Activated naive CD8-positive, alpha-beta T cell treated with anti-CD3 and anti-CD28 coated beads, Interleukin-2, amount 10 ng/mL, durations not matched to agents 7 days and 5 days (primary cell): ENCODE measurements around the gene SCAMP5. TPM values are rescaled to one million over a fixed set of nuclear protein-coding genes. Genes with fewer than 3 reads are reported as not detected.

ENCODE experiments used
- ATAC-seq: fragments of 150-1000 bp; cut with Tn5 transposase; one replicate; pipeline ENCODE4 v1.10.0; 2021; ENCODE audit warnings: low read depth, moderate library complexity
- POLR2A ChIA-PET: fragments of 350-600 bp; sonication (Branson Sonifier 250); formaldehyde crosslinking; loops from one replicate; lab custom pipeline; 2021; ENCODE audit warnings: antibody characterized with exemption; lab: Charles Lee
- DNase-seq: peaks from one replicate; pipeline ENCODE4 v3.0.0; 2021
- H3K27ac Mint-ChIP-seq: one replicate; pipeline ENCODE4 v1.8.0; 2022; ENCODE audit warnings: mild to moderate bottlenecking, mixed read lengths
- H3K27me3 Mint-ChIP-seq: one replicate; pipeline ENCODE4 v1.8.0; 2022; ENCODE audit warnings: mild to moderate bottlenecking, moderate library complexity, mixed read lengths
- H3K36me3 Mint-ChIP-seq: one replicate; pipeline ENCODE4 v1.8.0; 2021; ENCODE audit warnings: mild to moderate bottlenecking, mixed read lengths
- H3K4me1 Mint-ChIP-seq: one replicate; pipeline ENCODE4 v1.8.0; 2021; ENCODE audit warnings: mixed read lengths
- H3K4me3 Mint-ChIP-seq: one replicate; pipeline ENCODE4 v1.8.0; 2022; ENCODE audit warnings: mild to moderate bottlenecking, moderate library complexity, mixed read lengths
- H3K9me3 Mint-ChIP-seq: one replicate; pipeline ENCODE4 v1.8.0; 2021; ENCODE audit warnings: mixed read lengths
- total RNA-seq, 2 experiments: library from RNA; stranded (reverse); gene quantifications; one replicate each; pipeline ENCODE4 v1.2.3, GENCODE V29; 2021

Gene SCAMP5
- total RNA-seq, 2 experiments from 2014 or later: 0.22 TPM; not detected in 1

GRCh38 chr15:74960286-74960685 lies 35.1 kb upstream of the SCAMP5 start:
- no peak overlapping the region for H3K27ac Mint-ChIP-seq
- H3K4me1 Mint-ChIP-seq: peaks cover 27% of the 10 kb centered on the region
- no peaks in the 10 kb centered on the region for H3K36me3 Mint-ChIP-seq
- DNase-seq (no peak), ATAC-seq (no peak)
- POLR2A ChIA-PET: no interaction called here
- H3K4me3 Mint-ChIP-seq: no peak overlapping the region
- peaks cover 50% of the 10 kb centered on the region for H3K27me3 Mint-ChIP-seq
- H3K9me3 Mint-ChIP-seq: no peaks in the 10 kb centered on the region

- Mint-ChIP-seq H3K27me3 (peaks cover 50% of the 10 kb centered on the region), H3K36me3 (no peaks in the 10 kb centered on the region), H3K4me3 (no peak overlapping the region), H3K4me1 (peaks cover 23% of the 10 kb centered on the region), H3K9me3 (no peaks in the 10 kb centered on the region), H3K27ac (no peak overlapping the region)
- POLR2A ChIA-PET: no interaction called here
- DNase-seq (no peak), ATAC-seq (no peak)
Observed at GRCh38 chr15:74960995-74961588, 34.3 kb upstream of the SCAMP5 start.

GRCh38 chr15:74961616-74962015 lies 33.7 kb upstream of the SCAMP5 start:
- Mint-ChIP-seq H3K27ac (no peak overlapping the region), H3K4me1 (peaks cover 23% of the 10 kb centered on the region)
- POLR2A ChIA-PET: no interaction called here

GRCh38 chr15:74962219-74962618 lies 33.1 kb upstream of the SCAMP5 start:
- no peaks in the 10 kb centered on the region for H3K36me3 Mint-ChIP-seq
- H3K4me3 Mint-ChIP-seq: no peak overlapping the region
- H3K27ac Mint-ChIP-seq: no peak overlapping the region
- peaks cover 21% of the 10 kb centered on the region for H3K4me1 Mint-ChIP-seq
- no peaks in the 10 kb centered on the region for H3K9me3 Mint-ChIP-seq
- DNase-seq (no peak), ATAC-seq (no peak)
- POLR2A ChIA-PET: no interaction called here
- H3K27me3 Mint-ChIP-seq: peaks cover 52% of the 10 kb centered on the region

More at GRCh38 chr15:74961616-74962015, 33.7 kb upstream of the SCAMP5 start:
- Mint-ChIP-seq H3K4me3 (no peak overlapping the region), H3K9me3 (no peaks in the 10 kb centered on the region), H3K36me3 (no peaks in the 10 kb centered on the region), H3K27me3 (peaks cover 52% of the 10 kb centered on the region)
- DNase-seq (no peak), ATAC-seq (no peak)

GRCh38 chr15:74962671-74963070 lies 32.7 kb upstream of the SCAMP5 start:
- Mint-ChIP-seq H3K4me1 (peaks cover 18% of the 10 kb centered on the region), H3K27me3 (peaks cover 48% of the 10 kb centered on the region), H3K9me3 (no peaks in the 10 kb centered on the region), H3K4me3 (no peak overlapping the region), H3K27ac (no peak overlapping the region), H3K36me3 (no peaks in the 10 kb centered on the region)
- no peak for ATAC-seq
- POLR2A ChIA-PET: no interaction called here
- DNase-seq: no peak

GRCh38 chr15:74963213-74963612 lies 32.1 kb upstream of the SCAMP5 start:
- DNase-seq (no peak), ATAC-seq (no peak)
- H3K27ac Mint-ChIP-seq: no peak overlapping the region
- H3K27me3 Mint-ChIP-seq: peaks cover 43% of the 10 kb centered on the region
- no peak overlapping the region for H3K4me3 Mint-ChIP-seq
- POLR2A ChIA-PET: interaction anchor here (1.1 kb wide), 1 partner anchor 33 kb away, joined by 3 read pairs; no protein-coding TSS in a partner anchor
- H3K9me3 Mint-ChIP-seq: no peaks in the 10 kb centered on the region
- no peaks in the 10 kb centered on the region for H3K36me3 Mint-ChIP-seq
- H3K4me1 Mint-ChIP-seq: peaks cover 15% of the 10 kb centered on the region

- DNase-seq (no peak), ATAC-seq (no peak)
- Mint-ChIP-seq H3K9me3 (no peaks in the 10 kb centered on the region), H3K27ac (no peak overlapping the region), H3K4me3 (no peak overlapping the region), H3K27me3 (peaks cover 27% of the 10 kb centered on the region), H3K4me1 (peaks cover 6% of the 10 kb centered on the region), H3K36me3 (no peaks in the 10 kb centered on the region)
- POLR2A ChIA-PET: no interaction called here
Observed at GRCh38 chr15:74964794-74965193, 30.6 kb upstream of the SCAMP5 start.

- no peak overlapping the region for H3K27ac Mint-ChIP-seq
- no peak overlapping the region for H3K4me3 Mint-ChIP-seq
- ATAC-seq (no peak), DNase-seq (no peak)
- no peaks in the 10 kb centered on the region for H3K36me3 Mint-ChIP-seq
- peaks cover 8% of the 10 kb centered on the region for H3K27me3 Mint-ChIP-seq
- POLR2A ChIA-PET: interaction anchor here (0.6 kb wide), 1 partner anchor 138 kb away, joined by 3 read pairs; no protein-coding TSS in a partner anchor
- no peaks in the 10 kb centered on the region for H3K9me3 Mint-ChIP-seq
- H3K4me1 Mint-ChIP-seq: no peaks in the 10 kb centered on the region
Observed at GRCh38 chr15:74967670-74968069, 27.7 kb upstream of the SCAMP5 start.

GRCh38 chr15:74976159-74976558 lies 19.2 kb upstream of the SCAMP5 start:
- POLR2A ChIA-PET: no interaction called here
- DNase-seq (no peak), ATAC-seq (no peak)
- no peak overlapping the region for H3K27ac Mint-ChIP-seq
- H3K36me3 Mint-ChIP-seq: no peaks in the 10 kb centered on the region
- H3K27me3 Mint-ChIP-seq: peaks cover 15% of the 10 kb centered on the region
- H3K9me3 Mint-ChIP-seq: no peaks in the 10 kb centered on the region
- no peak overlapping the region for H3K4me3 Mint-ChIP-seq
- peaks cover 3% of the 10 kb centered on the region for H3K4me1 Mint-ChIP-seq

GRCh38 chr15:74977599-74977998 lies 17.8 kb upstream of the SCAMP5 start:
- POLR2A ChIA-PET: no interaction called here
- no peak overlapping the region for H3K27ac Mint-ChIP-seq

GRCh38 chr15:74978077-74978476 lies 17.3 kb upstream of the SCAMP5 start:
- Mint-ChIP-seq H3K4me3 (no peak overlapping the region), H3K27ac (no peak overlapping the region), H3K27me3 (peaks cover 13% of the 10 kb centered on the region), H3K4me1 (peaks cover 3% of the 10 kb centered on the region), H3K36me3 (no peaks in the 10 kb centered on the region), H3K9me3 (no peaks in the 10 kb centered on the region)
- POLR2A ChIA-PET: no interaction called here
- no peak for ATAC-seq
- no peak for DNase-seq

More at GRCh38 chr15:74977599-74977998, 17.8 kb upstream of the SCAMP5 start:
- Mint-ChIP-seq H3K9me3 (no peaks in the 10 kb centered on the region), H3K36me3 (no peaks in the 10 kb centered on the region), H3K4me3 (no peak overlapping the region), H3K4me1 (peaks cover 3% of the 10 kb centered on the region), H3K27me3 (peaks cover 15% of the 10 kb centered on the region)
- DNase-seq: no peak
- ATAC-seq: no peak

- POLR2A ChIA-PET: interaction anchor here (0.6 kb wide), 1 partner anchor 47 kb away, joined by 3 read pairs; no protein-coding TSS in a partner anchor
- ATAC-seq: peak; percentile 77
- no peak for DNase-seq
Observed at GRCh38 chr15:74978503-74978902, 16.9 kb upstream of the SCAMP5 start.

GRCh38 chr15:74982183-74982582 lies 13.2 kb upstream of the SCAMP5 start:
- no peak overlapping the region for H3K4me3 Mint-ChIP-seq
- ATAC-seq: no peak

More at GRCh38 chr15:74978503-74978902, 16.9 kb upstream of the SCAMP5 start:
- Mint-ChIP-seq H3K4me3 (no peak overlapping the region), H3K27ac (no peak overlapping the region), H3K4me1 (peaks cover 3% of the 10 kb centered on the region), H3K27me3 (peaks cover 12% of the 10 kb centered on the region), H3K9me3 (no peaks in the 10 kb centered on the region), H3K36me3 (no peaks in the 10 kb centered on the region)

GRCh38 chr15:74983725-74984231 lies 11.6 kb upstream of the SCAMP5 start:
- Mint-ChIP-seq H3K4me1 (peaks cover 6% of the 10 kb centered on the region), H3K4me3 (peak overlapping the region; percentile 6), H3K9me3 (no peaks in the 10 kb centered on the region), H3K36me3 (no peaks in the 10 kb centered on the region), H3K27me3 (peaks cover 8% of the 10 kb centered on the region), H3K27ac (no peak overlapping the region)
- peak; percentile 56 for ATAC-seq
- DNase-seq: no peak
- POLR2A ChIA-PET: no interaction called here

More at GRCh38 chr15:74982183-74982582, 13.2 kb upstream of the SCAMP5 start:
- POLR2A ChIA-PET: no interaction called here
- Mint-ChIP-seq H3K27ac (no peak overlapping the region), H3K9me3 (no peaks in the 10 kb centered on the region), H3K4me1 (peaks cover 9% of the 10 kb centered on the region), H3K27me3 (peaks cover 9% of the 10 kb centered on the region), H3K36me3 (no peaks in the 10 kb centered on the region)
- DNase-seq: no peak
